AG08395 (cell line): Measurements from ENCODE around the gene NECTIN3.

Experiments
- DNase-seq: peaks from one replicate; pipeline ENCODE4 v3.0.0; 2012; ENCODE audit warnings: mixed read lengths, low spot score

NECTIN3 gene

GRCh38 chr3:111210003-111210711 is 138.5 kb downstream of the NECTIN3 start:
- peak; percentile 40 for DNase-seq

- no peak for DNase-seq
These were observed 139.4 kb downstream of the NECTIN3 start for GRCh38 chr3:111210866-111211564.

DNA sequence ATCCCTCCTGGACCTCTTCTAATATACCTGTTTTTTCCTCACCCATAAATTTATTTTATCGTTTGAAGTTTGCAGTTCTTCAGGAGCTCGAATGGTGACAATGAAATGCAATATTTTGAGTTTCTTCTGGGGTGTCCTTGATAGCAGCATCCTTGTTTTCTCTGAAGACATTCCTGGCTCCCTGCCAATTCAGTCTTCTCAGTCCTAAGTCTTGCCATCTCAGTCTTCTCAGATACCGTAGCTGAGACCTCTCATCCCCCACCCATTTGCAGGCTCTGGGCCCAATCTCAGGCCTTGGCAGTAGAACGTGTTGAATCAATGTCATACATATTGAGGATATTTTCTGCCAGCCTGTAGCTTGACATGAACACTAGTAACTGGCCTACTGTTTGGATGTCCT is 140.9 kb downstream of the NECTIN3 start:
- no peak for DNase-seq

DNA sequence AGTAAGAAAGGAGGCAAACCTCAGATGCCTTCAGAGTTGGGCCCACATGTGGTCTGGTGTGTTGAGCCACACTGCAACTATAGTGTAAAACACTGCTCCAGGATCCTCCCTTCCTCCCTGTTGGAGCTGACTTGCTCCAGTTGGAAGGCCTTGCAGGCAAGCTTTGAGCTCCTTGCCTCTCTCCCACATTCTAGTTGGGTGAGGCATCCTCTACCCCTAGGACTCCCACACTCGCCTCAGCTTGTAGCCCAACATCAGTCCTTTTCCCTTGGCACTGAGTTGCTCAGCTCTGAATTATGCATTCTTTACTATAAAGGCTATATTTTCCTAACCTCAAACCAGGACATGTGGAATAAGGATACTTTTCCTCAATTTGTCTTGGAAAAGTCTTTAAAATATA is 143.9 kb downstream of the NECTIN3 start:
- DNase-seq = peak; percentile 31

- DNase-seq = no peak
These were observed 147.0 kb downstream of the NECTIN3 start for GRCh38 chr3:111218615-111219014.

DNA sequence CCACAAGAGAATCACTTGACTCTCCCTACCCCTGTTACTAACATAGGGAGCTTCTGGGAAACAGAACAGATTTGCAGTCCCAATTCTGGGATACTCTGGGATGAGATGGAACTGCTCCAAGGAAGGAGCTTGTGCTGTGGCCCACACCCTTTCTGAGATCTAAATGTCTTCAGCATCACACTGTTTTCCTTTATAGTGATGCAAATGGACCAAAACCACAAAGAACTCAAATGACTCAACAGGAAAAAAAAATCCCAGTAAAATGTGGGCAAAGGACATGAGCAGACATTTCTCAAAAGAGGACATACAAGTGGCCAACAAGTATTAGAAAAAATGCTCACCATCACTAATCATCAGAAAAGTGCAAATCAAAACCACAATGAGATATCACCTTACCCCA is 155.6 kb downstream of the NECTIN3 start:
- DNase-seq = peak; percentile 70

DNA sequence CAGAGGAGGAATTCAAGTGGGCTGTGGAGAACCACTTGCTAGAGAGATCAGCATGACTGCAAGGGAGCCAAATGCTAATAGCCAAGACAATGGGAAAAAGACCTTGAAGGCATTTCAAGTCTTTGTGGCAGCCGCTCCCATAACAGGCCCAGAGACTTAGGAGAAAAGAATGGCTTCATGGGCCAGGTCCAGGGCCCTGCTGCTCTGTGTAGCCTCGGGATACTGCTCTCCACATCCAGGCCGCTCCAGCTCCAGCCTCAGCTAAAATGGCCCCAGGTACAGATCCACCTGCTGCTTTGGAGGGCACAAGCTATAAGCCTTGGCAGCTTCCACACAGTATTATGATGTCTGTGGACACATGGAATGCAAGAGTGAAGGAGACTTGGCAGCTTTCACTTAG is 157.7 kb downstream of the NECTIN3 start:
- no peak for DNase-seq

DNA sequence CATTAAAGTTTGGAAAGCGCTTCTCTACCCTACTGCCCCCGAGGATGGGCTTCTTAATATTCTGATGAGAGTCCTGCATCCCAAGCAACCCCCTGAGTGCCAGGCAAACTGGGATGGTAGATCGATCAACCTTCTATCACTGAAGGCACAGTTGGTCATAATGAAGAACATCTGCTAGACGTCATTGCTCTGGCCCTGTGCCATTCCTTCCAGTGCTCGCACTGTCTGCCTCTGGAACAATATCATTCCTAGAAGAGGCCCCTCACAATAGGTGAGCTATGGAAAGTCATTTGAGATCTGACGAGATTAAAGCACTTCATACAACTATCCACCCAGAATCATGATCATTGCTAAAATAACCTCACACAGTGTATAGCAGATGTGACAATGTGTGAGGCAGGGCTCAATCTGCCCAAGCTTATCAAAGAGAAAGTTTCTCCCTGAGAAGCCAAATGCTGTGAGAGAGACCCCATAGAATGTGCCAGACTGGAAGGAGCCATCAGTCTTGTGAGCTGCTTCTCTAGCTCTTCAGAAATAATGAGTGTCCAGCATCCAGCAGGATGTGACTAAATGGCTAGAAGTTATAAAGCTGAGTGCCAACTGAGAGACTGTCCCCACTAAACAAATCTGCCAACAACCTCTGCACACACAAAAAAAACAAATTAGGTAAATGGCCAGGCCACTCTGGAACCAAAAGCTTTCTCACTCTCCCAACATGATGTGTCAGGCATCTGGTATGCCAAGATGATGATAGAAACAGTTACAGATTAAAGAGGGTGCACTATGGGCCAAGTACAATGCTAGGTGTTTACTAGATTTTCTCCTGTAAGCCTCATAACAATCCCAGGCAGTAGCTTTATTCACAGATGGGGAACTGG is 165.5 kb downstream of the NECTIN3 start:
- peak; percentile 79 for DNase-seq

- no peak for DNase-seq
These were observed 166.3 kb downstream of the NECTIN3 start for GRCh38 chr3:111237946-111238345.

GRCh38 chr3:111238885-111239284 is 167.3 kb downstream of the NECTIN3 start:
- no peak for DNase-seq

DNA sequence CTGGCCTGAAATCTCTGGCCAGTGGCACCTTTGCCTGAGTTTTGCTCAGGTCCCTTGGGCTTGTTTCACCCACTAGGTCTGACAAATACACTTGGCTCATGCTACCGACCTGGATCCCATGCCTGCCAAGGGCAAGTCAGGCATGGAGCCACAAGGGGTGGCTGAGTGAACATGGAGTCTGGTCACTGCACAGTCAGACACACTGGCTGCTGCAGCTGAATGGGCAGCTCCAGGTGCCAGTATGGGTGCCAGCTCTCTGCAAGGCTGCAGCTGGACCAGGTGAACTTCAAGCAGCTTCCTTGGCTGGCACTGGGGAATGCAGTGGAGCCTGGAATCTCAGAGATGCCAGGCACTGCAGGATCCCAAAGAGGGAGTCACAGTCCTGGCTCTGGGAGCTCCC is 170.3 kb downstream of the NECTIN3 start:
- no peak for DNase-seq
